Activated CD8-positive, alpha-beta T cell treated with anti-CD3 and anti-CD28 coated beads for 36 hours (primary cell): ENCODE measurements around the gene RASL10A. TPM values are rescaled to one million over a fixed set of nuclear protein-coding genes. Genes with fewer than 3 reads are reported as not detected.

Source experiments
- ATAC-seq: fragments of 200-7000 bp; cut with Tn5 transposase; one replicate; pipeline ENCODE4 v1.10.0; 2021; ENCODE audit warnings: mild to moderate bottlenecking, moderate library complexity
- CTCF ChIA-PET: fragments of 350-600 bp; sonication (Branson Sonifier 250); formaldehyde crosslinking; loops from one replicate; lab custom pipeline; 2021; ENCODE audit warnings: antibody characterized with exemption; lab: Charles Lee
- POLR2A ChIA-PET: fragments of 350-600 bp; sonication (Branson Sonifier 250); formaldehyde crosslinking; loops from one replicate; lab custom pipeline; 2021; ENCODE audit warnings: antibody characterized with exemption; lab: Charles Lee
- DNase-seq: peaks from one replicate; pipeline ENCODE4 v3.0.0-alpha.2; 2020
- H3K27ac Mint-ChIP-seq: one replicate; pipeline ENCODE4 v1.8.0; 2021; ENCODE audit warnings: mild to moderate bottlenecking, mixed read lengths
- H3K27me3 Mint-ChIP-seq: one replicate; pipeline ENCODE4 v1.8.0; 2021; ENCODE audit warnings: mixed read lengths
- H3K36me3 Mint-ChIP-seq: one replicate; pipeline ENCODE4 v1.8.0; 2021; ENCODE audit warnings: low read depth, mixed read lengths
- H3K4me1 Mint-ChIP-seq: one replicate; pipeline ENCODE4 v1.8.0; 2021; ENCODE audit warnings: low read depth, mixed read lengths
- H3K4me3 Mint-ChIP-seq: one replicate; pipeline ENCODE4 v1.8.0; 2021; ENCODE audit warnings: mild to moderate bottlenecking, moderate library complexity, mixed read lengths
- H3K9me3 Mint-ChIP-seq: one replicate; pipeline ENCODE4 v1.8.0; 2021; ENCODE audit warnings: mixed read lengths
- intact Hi-C: fragments of 100-400 bp; cut with micrococcal nuclease; formaldehyde crosslinking; loops from one replicate; pipeline ENCODE4 v1.10.0; 2022
- total RNA-seq, 2 experiments: library from RNA; stranded (reverse); gene quantifications; one replicate each; pipeline ENCODE4 v1.2.3, GENCODE V29; 2021
- TF ChIP-seq, protein P1 (sequence below): fragments of 200-600 bp; IDR thresholded peaks from one replicate; pipeline ENCODE4 v1.8.0; 2022; ENCODE audit warnings: antibody characterized with exemption, mild to moderate bottlenecking

RASL10A gene
- total RNA-seq, 2 experiments from 2014 or later: 0.56 TPM; not detected in 1

DNA sequence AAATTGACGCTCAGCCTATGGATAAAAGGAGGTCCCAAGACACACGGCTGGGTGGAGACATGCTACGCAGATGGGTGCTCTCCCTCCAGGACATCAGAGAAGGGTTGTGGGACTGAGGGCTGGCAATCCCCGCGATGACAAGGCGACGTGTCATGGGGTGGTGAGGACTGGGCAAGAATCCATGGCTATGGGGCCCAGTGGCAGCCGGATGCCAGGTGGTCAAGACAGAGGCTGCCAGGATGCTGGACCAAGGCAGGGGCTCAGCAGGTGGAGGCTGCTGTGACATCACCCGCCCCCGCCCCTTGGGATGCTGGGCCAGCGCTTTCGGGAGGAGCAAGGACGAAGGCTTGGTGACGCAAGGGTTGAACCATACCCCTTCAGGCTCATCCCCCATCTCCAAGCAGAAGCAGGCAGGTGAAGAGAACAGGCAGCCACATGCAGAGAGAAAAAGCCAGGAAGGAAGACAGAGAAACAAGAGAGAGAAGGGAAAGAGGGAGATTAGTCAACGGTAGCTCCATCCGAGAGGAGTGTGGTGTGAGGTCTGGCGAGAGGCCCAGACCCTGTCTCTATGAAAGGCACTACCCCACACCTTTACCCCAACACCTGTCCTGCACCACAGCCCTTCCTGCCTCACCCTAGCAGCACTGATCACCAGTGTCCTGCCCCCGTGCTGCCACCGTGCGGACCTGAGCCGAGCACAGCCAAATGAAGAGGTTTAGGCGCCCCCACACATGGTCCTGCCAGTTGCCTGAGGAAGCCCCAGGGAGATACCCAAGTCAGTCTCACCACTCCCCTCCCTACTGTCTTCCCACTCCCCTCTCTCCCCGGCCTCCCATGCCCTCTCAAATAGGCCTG is 24.1 kb upstream of the RASL10A start:
- intact Hi-C loops: no loop called here
- CTCF ChIA-PET: interaction anchor here (1.5 kb wide), 1 partner anchor 26 kb away, joined by 4 read pairs; no protein-coding TSS in a partner anchor
- Mint-ChIP-seq H3K9me3 (no peaks in the 10 kb centered on the region), H3K4me1 (no peaks in the 10 kb centered on the region), H3K4me3 (no peak overlapping the region), H3K27me3 (no peaks in the 10 kb centered on the region), H3K36me3 (peaks cover 28% of the 10 kb centered on the region), H3K27ac (no peak overlapping the region)
- POLR2A ChIA-PET: no interaction called here
- no peak for ATAC-seq
- TF ChIP-seq, protein P1, sequence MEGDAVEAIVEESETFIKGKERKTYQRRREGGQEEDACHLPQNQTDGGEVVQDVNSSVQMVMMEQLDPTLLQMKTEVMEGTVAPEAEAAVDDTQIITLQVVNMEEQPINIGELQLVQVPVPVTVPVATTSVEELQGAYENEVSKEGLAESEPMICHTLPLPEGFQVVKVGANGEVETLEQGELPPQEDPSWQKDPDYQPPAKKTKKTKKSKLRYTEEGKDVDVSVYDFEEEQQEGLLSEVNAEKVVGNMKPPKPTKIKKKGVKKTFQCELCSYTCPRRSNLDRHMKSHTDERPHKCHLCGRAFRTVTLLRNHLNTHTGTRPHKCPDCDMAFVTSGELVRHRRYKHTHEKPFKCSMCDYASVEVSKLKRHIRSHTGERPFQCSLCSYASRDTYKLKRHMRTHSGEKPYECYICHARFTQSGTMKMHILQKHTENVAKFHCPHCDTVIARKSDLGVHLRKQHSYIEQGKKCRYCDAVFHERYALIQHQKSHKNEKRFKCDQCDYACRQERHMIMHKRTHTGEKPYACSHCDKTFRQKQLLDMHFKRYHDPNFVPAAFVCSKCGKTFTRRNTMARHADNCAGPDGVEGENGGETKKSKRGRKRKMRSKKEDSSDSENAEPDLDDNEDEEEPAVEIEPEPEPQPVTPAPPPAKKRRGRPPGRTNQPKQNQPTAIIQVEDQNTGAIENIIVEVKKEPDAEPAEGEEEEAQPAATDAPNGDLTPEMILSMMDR: no peak
- DNase-seq: no peak

DNA sequence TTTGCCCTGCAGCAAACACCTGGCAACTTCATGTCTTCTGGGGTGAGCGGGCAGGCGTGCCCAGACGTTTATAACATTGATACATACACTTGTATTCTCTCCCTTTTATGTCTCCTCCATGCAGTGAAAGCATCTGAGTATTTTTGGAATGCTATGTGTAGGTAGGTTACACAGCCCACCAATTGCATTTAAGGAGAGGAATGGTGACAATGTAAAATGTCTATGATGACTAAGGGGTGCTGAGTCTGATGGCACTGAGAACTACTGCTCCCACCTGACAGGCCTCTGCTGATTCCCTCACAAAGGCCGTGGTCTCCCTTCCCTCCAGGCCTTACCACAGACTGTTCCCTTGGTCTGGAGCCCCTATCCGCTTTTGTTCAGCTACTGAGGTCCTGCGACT is 22.9 kb upstream of the RASL10A start:
- Mint-ChIP-seq H3K9me3 (no peaks in the 10 kb centered on the region), H3K27me3 (no peaks in the 10 kb centered on the region), H3K4me1 (no peaks in the 10 kb centered on the region), H3K36me3 (peaks cover 26% of the 10 kb centered on the region), H3K27ac (no peak overlapping the region), H3K4me3 (no peak overlapping the region)
- TF ChIP-seq, protein P1: no peak
- DNase-seq (no peak), ATAC-seq (no peak)
- CTCF ChIA-PET: no interaction called here
- intact Hi-C loops: no loop called here
- POLR2A ChIA-PET: no interaction called here

GRCh38 chr22:29337631-29338284 is 22.3 kb upstream of the RASL10A start:
- Mint-ChIP-seq H3K9me3 (no peaks in the 10 kb centered on the region), H3K4me3 (no peak overlapping the region), H3K4me1 (no peaks in the 10 kb centered on the region), H3K27me3 (no peaks in the 10 kb centered on the region), H3K27ac (no peak overlapping the region), H3K36me3 (peaks cover 21% of the 10 kb centered on the region)
- TF ChIP-seq, protein P1: no peak
- DNase-seq: no peak
- intact Hi-C loops: no loop called here
- CTCF ChIA-PET: interaction anchor here (1.1 kb wide), 1 partner anchor 24 kb away, joined by 4 read pairs; no protein-coding TSS in a partner anchor
- POLR2A ChIA-PET: interaction anchor here (1.2 kb wide), 1 partner anchor 9 kb away, joined by 3 read pairs; no protein-coding TSS in a partner anchor
- no peak for ATAC-seq

GRCh38 chr22:29336751-29337490 is 21.4 kb upstream of the RASL10A start:
- no peak overlapping the region for H3K27ac Mint-ChIP-seq
- peaks cover 20% of the 10 kb centered on the region for H3K36me3 Mint-ChIP-seq
- DNase-seq (no peak), ATAC-seq (no peak)
- no peaks in the 10 kb centered on the region for H3K27me3 Mint-ChIP-seq
- H3K9me3 Mint-ChIP-seq: no peaks in the 10 kb centered on the region
- intact Hi-C loops: no loop called here
- H3K4me3 Mint-ChIP-seq: no peak overlapping the region
- TF ChIP-seq, protein P1: no peak
- CTCF ChIA-PET: interaction anchor here (1.1 kb wide), 1 partner anchor 24 kb away, joined by 4 read pairs; no protein-coding TSS in a partner anchor
- POLR2A ChIA-PET: interaction anchor here (1.2 kb wide), 1 partner anchor 9 kb away, joined by 3 read pairs; no protein-coding TSS in a partner anchor
- no peaks in the 10 kb centered on the region for H3K4me1 Mint-ChIP-seq
